ENCODE measurements around the gene CDH13. TPM values are rescaled to one million over a fixed set of nuclear protein-coding genes. Genes with fewer than 3 reads are reported as not detected.

CDH13 gene
- total RNA-seq, 1 donor from 2014 or later = 46.4 TPM

- Mint-ChIP-seq H3K27me3 (peaks cover 2% of the 10 kb centered on the region), H3K27ac (no peak overlapping the region), H3K4me3 (no peak overlapping the region), H3K4me1 (ENCODE audit: unreplicated experiment) (no peaks in the 10 kb centered on the region), H3K9me3 (no peaks in the 10 kb centered on the region), H3K36me3 (no peaks in the 10 kb centered on the region)
- no peak for TF ChIP-seq CTCF (conservative IDR thresholded peaks at IDR 0.05)
- DNase-seq (ENCODE audit: extremely low spot score, unreplicated experiment) = no peak
Measured at GRCh38 chr16:82585675-82586074, 41.1 kb upstream of the CDH13 start.

- no peak overlapping the region for H3K27ac Mint-ChIP-seq
- H3K36me3 Mint-ChIP-seq = no peaks in the 10 kb centered on the region
- H3K4me3 Mint-ChIP-seq = no peak overlapping the region
- no peak for DNase-seq (ENCODE audit: extremely low spot score, unreplicated experiment)
- peaks cover 3% of the 10 kb centered on the region for H3K27me3 Mint-ChIP-seq
- H3K9me3 Mint-ChIP-seq = no peaks in the 10 kb centered on the region
- no peak for TF ChIP-seq CTCF (conservative IDR thresholded peaks at IDR 0.05)
- H3K4me1 Mint-ChIP-seq (ENCODE audit: unreplicated experiment) = no peaks in the 10 kb centered on the region
Measured at GRCh38 chr16:82586130-82586529, 40.6 kb upstream of the CDH13 start.

GRCh38 chr16:82587289-82587688 lies 39.5 kb upstream of the CDH13 start:
- TF ChIP-seq CTCF (conservative IDR thresholded peaks at IDR 0.05) = no peak
- H3K4me3 Mint-ChIP-seq = no peak overlapping the region
- no peak for DNase-seq (ENCODE audit: extremely low spot score, unreplicated experiment)
- H3K27me3 Mint-ChIP-seq = peaks cover 7% of the 10 kb centered on the region
- H3K4me1 Mint-ChIP-seq (ENCODE audit: unreplicated experiment) = no peaks in the 10 kb centered on the region
- no peak overlapping the region for H3K27ac Mint-ChIP-seq
- H3K36me3 Mint-ChIP-seq = no peaks in the 10 kb centered on the region
- H3K9me3 Mint-ChIP-seq = no peaks in the 10 kb centered on the region

- no peaks in the 10 kb centered on the region for H3K36me3 Mint-ChIP-seq
- H3K4me1 Mint-ChIP-seq (ENCODE audit: unreplicated experiment) = no peaks in the 10 kb centered on the region
- peaks cover 5% of the 10 kb centered on the region for H3K27me3 Mint-ChIP-seq
- no peak for TF ChIP-seq CTCF (conservative IDR thresholded peaks at IDR 0.05)
- no peaks in the 10 kb centered on the region for H3K9me3 Mint-ChIP-seq
- DNase-seq (ENCODE audit: extremely low spot score, unreplicated experiment) = no peak
- H3K27ac Mint-ChIP-seq = no peak overlapping the region
- no peak overlapping the region for H3K4me3 Mint-ChIP-seq
Measured at GRCh38 chr16:82589407-82589806, 37.4 kb upstream of the CDH13 start.

GRCh38 chr16:82594114-82594513 lies 32.7 kb upstream of the CDH13 start:
- no peaks in the 10 kb centered on the region for H3K4me1 Mint-ChIP-seq (ENCODE audit: unreplicated experiment)
- H3K36me3 Mint-ChIP-seq = no peaks in the 10 kb centered on the region
- H3K9me3 Mint-ChIP-seq = peaks cover 12% of the 10 kb centered on the region
- peaks cover 5% of the 10 kb centered on the region for H3K27me3 Mint-ChIP-seq
- TF ChIP-seq CTCF (conservative IDR thresholded peaks at IDR 0.05) = no peak
- no peak for DNase-seq (ENCODE audit: extremely low spot score, unreplicated experiment)
- no peak overlapping the region for H3K4me3 Mint-ChIP-seq
- no peak overlapping the region for H3K27ac Mint-ChIP-seq

- H3K36me3 Mint-ChIP-seq = no peaks in the 10 kb centered on the region
- H3K27me3 Mint-ChIP-seq = peaks cover 1% of the 10 kb centered on the region
- H3K4me1 Mint-ChIP-seq (ENCODE audit: unreplicated experiment) = no peaks in the 10 kb centered on the region
- no peak for DNase-seq (ENCODE audit: extremely low spot score, unreplicated experiment)
- H3K9me3 Mint-ChIP-seq = peaks cover 22% of the 10 kb centered on the region
- no peak for TF ChIP-seq CTCF (conservative IDR thresholded peaks at IDR 0.05)
- H3K27ac Mint-ChIP-seq = no peak overlapping the region
- H3K4me3 Mint-ChIP-seq = no peak overlapping the region
Measured at GRCh38 chr16:82598771-82599170, 28.0 kb upstream of the CDH13 start.
